Stimulated activated CD4-positive, alpha-beta T cell treated with anti-CD3 and anti-CD28 coated beads, Interleukin-4, amount 100 ng/mL, for 1 hour (primary cell): Measurements from ENCODE around the gene TMEM125.
A peak's percentile ranks its signal among the peaks of the same experiment; 100 is the strongest.

Experiments used
- DNase-seq: peaks from one replicate; pipeline ENCODE4 v3.0.0-alpha.2; 2020

The TMEM125 gene

DNA sequence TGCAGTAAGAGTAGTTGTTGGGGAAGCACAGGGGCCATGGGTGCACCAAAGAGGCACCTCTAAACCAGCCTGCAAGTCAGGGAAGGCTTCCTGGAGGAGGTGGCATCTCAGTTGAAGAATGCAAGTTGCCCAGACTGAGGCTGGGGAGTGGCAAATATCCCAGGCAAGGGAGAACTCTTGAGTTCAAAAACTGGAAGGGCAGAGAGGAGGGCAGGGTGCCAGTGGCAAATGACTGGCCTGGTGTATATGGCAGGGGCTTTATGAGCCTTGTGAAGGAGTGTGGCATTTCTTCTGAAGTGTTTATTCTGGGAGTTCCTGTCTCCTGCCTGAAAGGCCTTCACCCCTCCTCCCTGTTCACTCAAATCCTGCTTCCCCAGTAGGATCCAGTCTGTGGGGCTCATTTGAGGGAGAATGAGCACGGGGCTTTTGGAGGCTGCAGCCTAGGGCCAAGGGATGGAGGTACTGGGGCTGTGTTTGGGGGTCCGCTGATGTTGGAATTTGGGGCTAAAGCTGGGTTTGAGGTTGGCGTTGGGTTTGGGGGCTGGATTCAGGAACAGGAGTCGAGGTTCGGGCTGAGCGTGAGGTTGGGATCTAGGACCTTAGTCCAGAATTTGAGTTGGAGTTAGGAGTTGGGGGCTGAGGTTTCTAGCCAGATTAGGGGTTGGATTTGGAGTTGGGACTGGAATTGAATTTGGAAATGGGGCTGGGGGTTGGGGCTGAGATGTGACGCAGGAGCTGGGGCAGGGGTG lies at the start of gene TMEM125:
TMEM125 (plus strand) TSS at position 357 of the 749 bp plus-strand sequence. CDS start 2,740 bp downstream, outside the sequence.
- DNase-seq, result no peak

DNA sequence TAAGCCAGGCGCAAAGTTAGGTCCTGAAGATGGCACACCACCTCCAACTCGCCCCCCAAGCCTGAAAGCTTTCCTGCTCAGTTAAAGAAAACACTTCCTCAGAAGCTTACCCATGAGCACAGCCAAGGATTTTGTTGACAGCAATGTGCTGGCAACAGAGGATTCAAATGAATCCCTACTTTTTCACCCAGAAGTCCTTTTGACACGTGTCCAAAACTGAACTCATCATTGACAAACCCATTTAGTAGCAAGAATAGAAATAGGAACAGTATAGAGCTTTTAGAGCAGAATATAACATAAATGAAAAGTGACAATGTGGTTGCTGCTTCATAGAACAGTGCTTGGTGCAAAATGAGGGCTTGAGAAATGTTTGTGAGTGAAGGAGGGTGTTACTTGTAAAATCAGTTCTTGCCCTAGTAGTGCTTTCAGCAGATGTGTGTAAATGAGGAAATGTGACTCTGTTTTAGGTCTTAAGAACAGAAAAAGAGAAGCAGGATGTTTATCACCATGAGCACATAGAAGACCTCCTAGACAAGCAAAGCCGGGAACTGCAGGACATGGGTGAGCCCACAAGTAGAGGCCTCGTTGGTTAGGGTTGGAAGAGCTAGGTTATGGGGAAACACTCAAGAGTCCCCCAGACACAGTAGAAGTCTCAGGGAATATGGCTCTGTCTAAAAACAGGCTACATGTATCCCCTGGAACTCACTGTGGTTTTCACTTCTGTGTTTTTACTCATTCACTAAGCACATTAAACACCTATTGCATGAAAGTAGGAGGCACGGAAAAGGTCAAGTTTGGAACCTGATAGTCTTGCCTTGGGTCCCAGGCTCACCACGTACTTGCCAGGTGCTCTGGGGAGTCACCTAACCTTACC lies 48.6 kb upstream of the TMEM125 start:
- no peak for DNase-seq

GRCh38 chr1:43221797-43222196 lies 48.0 kb upstream of the TMEM125 start:
- DNase-seq, result no peak

GRCh38 chr1:43222879-43223278 lies 46.9 kb upstream of the TMEM125 start:
- no peak for DNase-seq

GRCh38 chr1:43225168-43225567 lies 44.6 kb upstream of the TMEM125 start:
- DNase-seq, result no peak

DNA sequence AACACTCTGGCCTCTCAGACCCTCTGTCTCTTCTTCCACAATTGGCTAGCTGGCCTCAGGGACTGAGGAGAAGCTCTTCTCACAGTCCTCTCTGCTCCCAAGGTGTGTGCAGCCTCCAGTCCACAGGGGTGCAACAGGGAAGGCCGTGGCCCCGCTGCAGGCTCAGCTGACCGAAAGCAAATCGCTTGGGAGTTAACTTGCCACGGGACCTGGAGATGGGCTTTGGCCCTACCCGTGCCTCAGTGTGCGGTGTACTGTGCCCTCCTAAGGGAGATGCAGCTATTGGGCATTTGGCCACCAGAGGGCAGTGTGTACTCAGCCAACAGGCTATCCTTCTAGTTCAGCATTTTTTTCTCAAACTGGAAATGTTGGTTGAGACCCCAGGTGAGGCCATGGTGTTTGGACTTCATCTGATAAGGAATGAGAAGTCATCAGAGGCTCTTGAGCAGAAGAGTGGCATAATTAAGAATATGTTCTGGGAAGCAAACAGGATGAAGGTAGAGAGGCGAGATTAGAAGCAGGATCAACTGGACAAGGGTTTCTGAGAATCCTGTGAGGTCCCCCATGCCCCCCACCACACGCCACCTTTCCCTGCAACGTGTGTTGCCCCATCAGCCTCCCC lies 42.5 kb upstream of the TMEM125 start:
- DNase-seq, result peak; percentile 87

GRCh38 chr1:43229826-43230780 lies 39.7 kb upstream of the TMEM125 start:
- DNase-seq, result no peak

DNA sequence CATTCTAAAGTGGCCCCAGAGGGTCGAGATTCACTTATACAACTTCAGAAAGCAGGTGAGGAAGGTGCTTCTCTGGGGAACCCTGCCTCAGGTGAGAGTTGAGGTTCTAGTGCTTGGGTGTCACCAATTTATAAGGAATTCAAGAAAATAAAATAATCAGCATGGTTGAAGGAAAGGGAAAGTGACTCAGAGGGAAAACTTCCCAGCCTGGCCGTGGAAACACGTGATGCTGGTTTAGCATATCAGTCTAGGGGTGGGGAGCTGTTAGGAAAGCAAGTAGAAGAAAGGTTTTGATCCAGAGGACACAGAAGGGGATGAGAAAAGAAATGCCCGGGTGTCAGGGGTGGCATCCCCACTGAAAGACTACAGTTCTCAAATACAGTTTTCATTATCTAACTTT lies 37.7 kb upstream of the TMEM125 start:
- no peak for DNase-seq

DNA sequence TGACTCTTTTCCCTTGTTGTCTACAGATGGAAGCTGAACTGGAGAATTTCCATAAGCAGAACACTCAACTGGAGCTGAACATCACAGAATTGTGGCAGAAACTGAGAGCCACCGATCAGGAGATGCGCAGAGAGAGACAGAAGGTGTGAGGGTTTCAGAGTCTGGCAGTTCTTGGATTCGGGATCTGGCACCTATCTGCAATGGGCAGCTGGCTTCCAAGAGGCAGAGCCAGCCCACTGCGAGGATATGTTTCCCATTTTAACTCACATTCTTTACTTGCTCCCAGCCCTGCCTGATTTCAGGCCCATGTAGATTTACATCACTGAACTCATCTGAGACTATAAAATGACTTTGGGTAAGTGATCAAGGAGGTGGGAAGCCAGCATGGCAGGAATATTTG lies 37.3 kb upstream of the TMEM125 start:
- no peak for DNase-seq

- no peak for DNase-seq
These were observed 36.2 kb upstream of the TMEM125 start for GRCh38 chr1:43233631-43234030.

DNA sequence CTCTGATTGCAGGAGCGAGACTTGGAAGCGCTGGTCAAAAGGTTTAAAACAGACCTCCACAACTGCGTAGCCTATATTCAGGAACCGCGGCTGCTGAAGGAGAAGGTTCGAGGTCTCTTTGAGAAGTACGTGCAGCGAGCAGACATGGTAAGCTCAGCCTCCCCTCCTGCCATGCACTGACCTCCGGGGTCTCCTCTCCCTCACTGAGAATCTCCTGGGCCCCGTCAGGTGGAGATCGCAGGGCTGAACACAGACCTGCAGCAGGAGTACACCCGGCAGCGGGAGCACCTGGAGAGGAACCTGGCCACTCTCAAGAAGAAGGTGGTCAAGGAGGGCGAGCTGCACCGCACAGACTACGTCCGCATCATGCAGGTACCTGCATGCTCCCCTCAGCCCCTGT lies 35.5 kb upstream of the TMEM125 start:
- no peak for DNase-seq

DNA sequence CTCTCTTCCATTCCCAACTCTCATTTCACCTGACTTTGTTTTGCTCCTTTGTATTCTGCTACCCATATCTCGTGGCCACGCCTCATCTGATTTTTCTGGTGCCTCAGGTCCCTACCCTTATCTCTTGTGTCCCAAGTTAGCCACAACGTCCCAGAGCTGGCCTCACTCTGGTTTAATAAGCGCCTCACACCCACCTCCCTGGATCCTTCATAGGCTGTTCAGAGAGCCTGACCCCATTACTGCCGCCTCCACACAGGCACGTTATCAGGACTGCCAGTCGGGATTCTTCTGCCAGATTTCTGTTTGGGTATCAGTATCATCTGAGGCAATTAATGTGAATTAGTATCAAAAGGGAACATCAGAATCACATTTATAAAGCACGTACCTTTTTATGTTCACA lies 34.7 kb upstream of the TMEM125 start:
- DNase-seq, result no peak

GRCh38 chr1:43235451-43236121 lies 34.2 kb upstream of the TMEM125 start:
- no peak for DNase-seq

DNA sequence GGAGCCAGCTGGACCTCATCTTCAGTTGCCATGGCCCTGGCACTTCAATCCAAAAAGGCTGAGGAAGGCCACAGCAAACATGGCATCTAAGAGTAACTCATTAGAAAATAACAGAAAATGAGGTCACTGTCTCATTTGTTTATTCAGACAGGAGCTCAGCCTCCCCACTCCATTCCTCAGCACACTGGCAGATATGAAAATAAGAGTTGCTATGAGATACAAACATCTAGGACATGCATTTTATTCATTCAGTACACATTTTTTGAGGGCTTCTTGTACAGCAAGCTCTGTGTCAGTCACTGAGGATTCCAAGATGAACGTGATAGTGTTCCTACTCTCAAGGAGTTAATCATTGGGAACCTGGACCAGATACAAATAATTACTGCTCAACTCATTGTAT lies 32.7 kb upstream of the TMEM125 start:
- DNase-seq, result no peak

GRCh38 chr1:43238085-43238484 lies 31.7 kb upstream of the TMEM125 start:
- DNase-seq, result peak; percentile 6

DNA sequence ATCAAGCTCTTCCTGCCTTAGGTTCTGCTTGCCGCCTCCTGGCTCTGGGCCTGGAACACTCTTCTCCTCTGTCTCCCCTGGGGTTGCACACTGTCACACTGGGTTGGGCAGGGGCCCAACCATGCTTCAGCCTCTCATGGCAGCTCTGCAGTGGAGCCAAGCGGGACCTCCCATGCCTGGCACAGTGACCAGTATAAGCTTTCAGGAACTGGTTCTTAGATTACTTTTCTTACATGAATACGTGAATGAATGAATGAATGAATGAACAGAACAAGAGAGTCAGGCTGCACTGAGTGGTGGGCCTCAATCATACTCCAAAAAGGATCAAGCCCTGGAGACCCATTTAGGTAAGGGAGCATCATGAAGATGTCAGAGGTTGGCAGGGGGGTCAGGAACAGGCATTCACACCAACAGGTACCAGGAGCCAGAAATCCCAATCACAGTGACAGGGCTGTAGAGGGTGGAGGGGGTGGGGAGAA lies 30.8 kb upstream of the TMEM125 start:
- DNase-seq, result no peak

- DNase-seq, result no peak
These were observed 30.3 kb upstream of the TMEM125 start for GRCh38 chr1:43239484-43239883.

DNA sequence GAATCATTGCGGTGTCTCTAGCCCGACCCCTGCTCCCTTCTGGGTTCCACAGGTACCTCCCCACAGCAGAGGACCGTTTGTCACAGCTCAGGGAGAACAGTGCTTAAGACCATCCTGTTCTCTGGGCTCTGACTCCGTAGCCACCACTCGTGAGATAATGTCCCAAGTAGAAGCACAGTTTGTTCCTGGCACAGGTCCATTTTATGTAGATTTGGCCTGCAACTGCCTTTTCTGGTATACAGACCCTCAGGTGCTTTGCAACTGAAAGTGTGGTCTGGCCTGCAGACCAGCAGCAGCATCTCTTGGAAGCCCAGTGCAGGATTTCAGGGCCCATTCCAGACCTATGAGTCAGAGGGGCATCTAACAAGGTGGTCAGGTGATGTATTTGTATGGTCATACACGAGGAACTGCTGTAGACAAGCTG lies 28.4 kb upstream of the TMEM125 start:
- DNase-seq, result no peak

DNA sequence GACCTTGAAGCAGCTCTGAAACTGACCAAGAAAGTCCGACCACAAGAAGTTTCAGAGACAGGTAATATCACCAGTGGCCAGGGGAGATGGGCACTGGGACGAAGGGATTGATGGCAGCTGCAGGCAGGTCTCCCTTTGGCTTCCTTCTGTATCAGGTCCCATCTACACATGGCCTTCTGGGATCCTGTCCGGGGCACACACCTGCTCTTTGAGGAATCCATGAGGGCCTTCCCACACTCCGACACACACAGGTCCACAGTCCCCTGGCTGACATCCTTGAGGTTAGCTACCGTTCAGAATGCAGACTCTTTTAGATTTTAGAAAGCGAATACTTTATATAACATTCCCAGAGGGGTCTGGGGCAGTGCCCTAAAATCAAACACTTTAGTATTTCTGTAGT lies 26.5 kb upstream of the TMEM125 start:
- no peak for DNase-seq

GRCh38 chr1:43246466-43247213 lies 23.1 kb upstream of the TMEM125 start:
- DNase-seq, result no peak
